PFSK-1 (cell line): Measurements from ENCODE around the gene CLEC3B.

Source experiments
- POLR2AphosphoS5 ChIP-seq: IDR thresholded peaks from 2 replicates; pipeline ENCODE4 v1.6.1; 2012; ENCODE audit warnings: low read depth, mild to moderate bottlenecking, control low read depth, low read length, moderate library complexity
- TAF1 ChIP-seq: IDR thresholded peaks from 2 replicates; pipeline ENCODE4 v1.6.1; 2012; ENCODE audit warnings: low read length, control low read depth, borderline replicate concordance; ENCODE audit not compliant: insufficient read depth

DNA sequence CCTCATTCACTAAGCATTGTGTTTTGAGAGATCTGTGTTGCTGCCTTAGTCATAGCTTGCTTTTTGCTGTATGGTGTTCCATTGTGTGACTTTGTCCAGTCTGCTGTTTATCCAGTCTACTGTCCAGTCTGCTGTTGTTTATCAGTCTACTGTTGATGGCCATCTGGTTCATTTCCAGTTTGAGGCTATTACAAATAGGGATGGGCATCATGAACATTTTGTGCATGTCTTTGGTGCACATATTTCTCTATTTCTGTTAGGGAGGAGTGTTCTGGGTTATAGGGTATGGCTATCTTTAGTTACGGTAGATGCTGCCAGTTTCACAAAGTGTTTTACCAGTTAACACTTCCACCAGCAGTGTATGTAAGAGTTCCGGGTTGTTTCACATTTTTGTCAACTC, 22.2 kb upstream of the CLEC3B start:
- no peak for TF ChIP-seq TAF1
- no peak for TF ChIP-seq POLR2AphosphoS5
